IMR-90 (cell line): ENCODE measurements around the gene LNX1. TPM values are rescaled to one million over a fixed set of nuclear protein-coding genes. Genes with fewer than 3 reads are reported as not detected.

Source experiments
- ATAC-seq: fragments of 200-7000 bp; cut with Tn5 transposase; 2 replicates; pipeline ENCODE4 v1.9.1; 2020; ENCODE audit warnings: low read depth, mild to moderate bottlenecking, moderate library complexity
- BruUV-seq: library from RNA; stranded (reverse); fragments of 400-500 nt; replicated peaks from 2 replicates; lab custom pipeline; 2021; lab: Mats Ljungman, UMichigan
- CTCF ChIA-PET: fragments of 300-600 bp; formaldehyde crosslinking; extraction: SDS; loops from one replicate; lab custom pipeline; 2021; ENCODE audit warnings: antibody characterized with exemption; lab: Yijun Ruan, JAX
- POLR2A ChIA-PET: fragments of 300-600 bp; sonication (Branson Sonifier 250); formaldehyde crosslinking; loops from one replicate; lab custom pipeline; 2022; ENCODE audit warnings: antibody characterized with exemption; ENCODE audit not compliant: unreplicated experiment; lab: Charles Lee
- DNase-seq: peaks from one replicate; pipeline ENCODE4 v3.0.0; 2013
- H2AFZ ChIP-seq: replicated peaks from 2 replicates; pipeline ENCODE3; 2013; ENCODE audit warnings: low read length, mild to moderate bottlenecking; ENCODE audit not compliant: poor library complexity
- H2AK5ac ChIP-seq: 2 replicates; pipeline ENCODE4 v1.6.1; 2013; ENCODE audit warnings: low read depth, low read length, inconsistent platforms
- H2AK9ac ChIP-seq: replicated peaks from 2 replicates; pipeline ENCODE3; 2013; ENCODE audit warnings: mild to moderate bottlenecking, low read depth, low read length, moderate library complexity; ENCODE audit not compliant: poor library complexity
- H2BK120ac ChIP-seq: 2 replicates; pipeline ENCODE4 v1.6.1; 2013; ENCODE audit warnings: low read depth, low read length, inconsistent platforms
- H2BK15ac ChIP-seq: 3 replicates; pipeline ENCODE4 v1.6.1; 2013; ENCODE audit warnings: low read depth, low read length, inconsistent platforms
- H2BK20ac ChIP-seq: 2 replicates; pipeline ENCODE4 v1.6.1; 2013; ENCODE audit warnings: low read depth, mild to moderate bottlenecking, inconsistent platforms, low read length, moderate library complexity
- H2BK5ac ChIP-seq: 2 replicates; pipeline ENCODE4 v1.6.1; 2013; ENCODE audit warnings: mild to moderate bottlenecking, low read depth, low read length, inconsistent platforms; ENCODE audit not compliant: poor library complexity, severe bottlenecking
- H3K14ac ChIP-seq: replicated peaks from 2 replicates; pipeline ENCODE4 v1.6.1; 2013; ENCODE audit warnings: low read depth, low read length, inconsistent platforms
- H3K18ac ChIP-seq: 2 replicates; pipeline ENCODE4 v1.6.1; 2013; ENCODE audit warnings: low read depth, low read length, control low read depth
- H3K23ac ChIP-seq: 2 replicates; pipeline ENCODE4 v1.6.1; 2013; ENCODE audit warnings: low read depth, low read length, inconsistent platforms
- H3K27ac ChIP-seq: 2 replicates; pipeline ENCODE4 v1.5.1; 2013; ENCODE audit warnings: mild to moderate bottlenecking, control low read depth, low read length; ENCODE audit not compliant: insufficient read depth
- H3K27me3 ChIP-seq: 2 replicates; pipeline ENCODE4 v1.6.1; 2013; ENCODE audit warnings: low read length; ENCODE audit not compliant: control insufficient read depth, insufficient read depth
- H3K36me3 ChIP-seq: 2 replicates; pipeline ENCODE4 v1.6.1; 2013; ENCODE audit warnings: low read length, mixed read lengths; ENCODE audit not compliant: control insufficient read depth, insufficient read depth
- H3K4ac ChIP-seq: 2 replicates; pipeline ENCODE4 v1.6.1; 2013; ENCODE audit warnings: low read depth, low read length, inconsistent platforms
- H3K4me1 ChIP-seq: 2 replicates; pipeline ENCODE4 v1.6.1; 2013; ENCODE audit warnings: low read length, mixed read lengths; ENCODE audit not compliant: control insufficient read depth, insufficient read depth
- H3K4me2 ChIP-seq: 2 replicates; pipeline ENCODE4 v1.6.1; 2013; ENCODE audit warnings: low read depth, mild to moderate bottlenecking, control low read depth, low read length, moderate library complexity
- H3K4me3 ChIP-seq: 2 replicates; pipeline ENCODE4 v1.5.1; 2013; ENCODE audit warnings: low read depth, mild to moderate bottlenecking, control low read depth, low read length, moderate library complexity; ENCODE audit not compliant: insufficient read depth
- H3K56ac ChIP-seq: 2 replicates; pipeline ENCODE4 v1.6.1; 2013; ENCODE audit warnings: low read length, inconsistent platforms; ENCODE audit not compliant: insufficient read depth; ENCODE audit errors: extremely low read depth
- H3K79me1 ChIP-seq, 2 experiments: 2 replicates each; pipeline ENCODE4 v1.6.1; 2013; ENCODE audit warnings: low read length in 2 of 2, inconsistent platforms in 1 of 2, low read depth in 1 of 2
- H3K9ac ChIP-seq: 2 replicates; pipeline ENCODE4 v1.6.1; 2013; ENCODE audit warnings: low read depth, low read length, control low read depth
- H3K9me1 ChIP-seq: 2 replicates; pipeline ENCODE4 v1.6.1; 2013; ENCODE audit warnings: low read length, inconsistent platforms; ENCODE audit not compliant: insufficient read depth
- H3K9me3 ChIP-seq: 2 replicates; pipeline ENCODE4 v1.6.1; 2013; ENCODE audit warnings: low read length; ENCODE audit not compliant: control insufficient read depth, insufficient read depth
- H4K20me1 ChIP-seq: 2 replicates; pipeline ENCODE4 v1.6.1; 2013; ENCODE audit warnings: low read length, inconsistent platforms; ENCODE audit not compliant: insufficient read depth
- H4K5ac ChIP-seq: 2 replicates; pipeline ENCODE4 v1.6.1; 2013; ENCODE audit warnings: mild to moderate bottlenecking, low read depth, low read length, control low read depth
- H4K8ac ChIP-seq, 2 experiments: 2 replicates each; pipeline ENCODE4 v1.6.1; 2013; ENCODE audit warnings: low read depth in 2 of 2, low read length in 2 of 2, control low read depth in 1 of 2, inconsistent platforms in 1 of 2
- H4K91ac ChIP-seq: 2 replicates; pipeline ENCODE4 v1.6.1; 2013; ENCODE audit warnings: low read depth, low read length, inconsistent platforms; ENCODE audit not compliant: insufficient read depth
- BHLHE40 ChIP-seq: fragments of 150-350 bp; IDR thresholded peaks from 2 replicates; pipeline ENCODE4 v1.6.1; 2016; ENCODE audit warnings: mild to moderate bottlenecking, low read depth, low read length
- CEBPB ChIP-seq: IDR thresholded peaks from 2 replicates; pipeline ENCODE4 v1.6.1; 2012; ENCODE audit warnings: low read depth, low read length, improper control_type of control experiment
- CHD1 ChIP-seq: IDR thresholded peaks from 2 replicates; pipeline ENCODE4 v1.6.1; 2012; ENCODE audit warnings: low read depth, low read length, improper control_type of control experiment
- CTCF ChIP-seq: conservative IDR thresholded peaks from 2 replicates; pipeline ENCODE4 v1.5.1; 2012; ENCODE audit warnings: mild to moderate bottlenecking, low read depth, low read length, improper control_type of control experiment
- ELK1 ChIP-seq: fragments of 150-350 bp; IDR thresholded peaks from 2 replicates; pipeline ENCODE4 v1.6.1; 2016; ENCODE audit warnings: low read depth, mild to moderate bottlenecking, low read length, moderate library complexity, borderline replicate concordance
- MAZ ChIP-seq: IDR thresholded peaks from 2 replicates; pipeline ENCODE4 v1.6.1; 2012; ENCODE audit warnings: low read depth, mild to moderate bottlenecking, low read length, improper control_type of control experiment, moderate library complexity, borderline replicate concordance
- MXI1 ChIP-seq: IDR thresholded peaks from 2 replicates; pipeline ENCODE4 v1.6.1; 2012; ENCODE audit warnings: low read depth, mild to moderate bottlenecking, low read length, moderate library complexity, borderline replicate concordance
- NFE2L2 ChIP-seq: fragments of 150-350 bp; IDR thresholded peaks from 2 replicates; pipeline ENCODE4 v1.6.1; 2016; ENCODE audit warnings: low read depth, mild to moderate bottlenecking, low read length
- POLR2A ChIP-seq: IDR thresholded peaks from 2 replicates; pipeline ENCODE4 v1.6.1; 2012; ENCODE audit warnings: mild to moderate bottlenecking, low read depth, low read length
- RAD21 ChIP-seq: IDR thresholded peaks from 2 replicates; pipeline ENCODE4 v1.6.1; 2012; ENCODE audit warnings: low read length, improper control_type of control experiment
- RCOR1 ChIP-seq: IDR thresholded peaks from 2 replicates; pipeline ENCODE4 v1.6.1; 2012; ENCODE audit warnings: mild to moderate bottlenecking, low read length, improper control_type of control experiment; ENCODE audit not compliant: insufficient replicate concordance
- RFX5 ChIP-seq: IDR thresholded peaks from 2 replicates; pipeline ENCODE4 v1.8.0; 2012; ENCODE audit warnings: low read depth, mild to moderate bottlenecking, low read length, moderate library complexity
- SMC3 ChIP-seq: fragments of 150-350 bp; IDR thresholded peaks from 2 replicates; pipeline ENCODE4 v1.6.1; 2016; ENCODE audit warnings: low read depth, mild to moderate bottlenecking, antibody characterized with exemption, low read length, moderate library complexity
- USF2 ChIP-seq: fragments of 150-350 bp; IDR thresholded peaks from 2 replicates; pipeline ENCODE4 v1.6.1; 2017; ENCODE audit warnings: mild to moderate bottlenecking, antibody characterized with exemption, low read length, low read depth
- WGBS, 2 experiments: methylation state at CpG; one replicate each; pipeline versions ENCODE4 v1.1.5 to v1.1.7; 2013; ENCODE audit warnings: missing lambda C conversion rate in 2 of 2; ENCODE audit not compliant: insufficient read length in 1 of 2; ENCODE audit errors: extremely low coverage in 2 of 2; 5-methylcytosine and 5-hydroxymethylcytosine counted together
- dilution Hi-C: fragments of 300-500 bp; cut with HindIII; formaldehyde crosslinking; loops from one replicate; pipeline ENCODE4 v1.14.3; 2018; ENCODE audit warnings: low sequenced_read_pairs; ENCODE audit not compliant: unreplicated experiment
- in situ Hi-C: fragments of 300-500 bp; cut with MboI; formaldehyde crosslinking; loops from 3 replicates; pipeline ENCODE4 v1.14.3; 2019; ENCODE audit warnings: low sequenced_read_pairs, inconsistent platforms, mixed read lengths
- intact Hi-C: fragments of 100-400 bp; cut with micrococcal nuclease; formaldehyde crosslinking; loops from 2 replicates; pipeline ENCODE4 v1.10.0; 2022
- polyA plus RNA-seq, 3 experiments: library from polyadenylated mRNA; depleted of rRNA; stranded (reverse); fragments of >200 nt; gene quantifications; 2 replicates each; pipeline ENCODE4 v1.2.3, GENCODE V29; 2012; ENCODE audit warnings: low replicate concordance in 1 of 3
- total RNA-seq: library from RNA; depleted of rRNA; stranded (reverse); fragments of >200 nt; gene quantifications from 2 replicates; pipeline ENCODE4 v1.2.3, GENCODE V29; 2012

Gene LNX1
- total and polyA plus RNA-seq, 2 of the 4 experiments (the other 2 are of a cell fraction), result 0.15 to 0.36 TPM

- intact Hi-C loops, result loop anchor here (10.0 kb wide), 1 partner anchor 285 kb away; no protein-coding TSS in a partner anchor
- WGBS, 2 experiments, result no CpG with 5 or more reads among the region's 1 CpG
These were observed 91.5 kb downstream of the LNX1 start for GRCh38 chr4:53499791-53500190.

More at GRCh38 chr4:53499791-53500190, 91.5 kb downstream of the LNX1 start:
- ATAC-seq (no peak), DNase-seq (no peak)
- ChIA-PET CTCF (no interaction called here), POLR2A (no interaction called here)
- H3K56ac ChIP-seq, result no peak overlapping the region
- peaks cover 2% of the 10 kb centered on the region for H3K4me1 ChIP-seq
- no peaks in the 10 kb centered on the region for H3K79me1 ChIP-seq
- H3K4me2 ChIP-seq, result no peak overlapping the region
- no peaks in the 10 kb centered on the region for H3K9me3 ChIP-seq
- H4K8ac ChIP-seq, result no peak overlapping the region
- no peaks in the 10 kb centered on the region for H3K9me1 ChIP-seq
- no peak overlapping the region for H3K27ac ChIP-seq
- H3K4me3 ChIP-seq, result no peak overlapping the region
- H4K5ac ChIP-seq, result no peak overlapping the region
- TF ChIP-seq MXI1, result no peak
- no peak for TF ChIP-seq CHD1
- no peak for TF ChIP-seq RFX5
- TF ChIP-seq RCOR1, result no peak
- TF ChIP-seq POLR2A, result no peak
- TF ChIP-seq ELK1, result no peak
- no peak for TF ChIP-seq USF2
- TF ChIP-seq CTCF, result no peak
- no peak for TF ChIP-seq NFE2L2
- TF ChIP-seq RAD21, result no peak
- no peak for TF ChIP-seq MAZ
- TF ChIP-seq CEBPB, result no peak
- TF ChIP-seq BHLHE40, result no peak
- no peak for TF ChIP-seq SMC3
- no peak overlapping the region for H2AFZ ChIP-seq
- H2BK20ac ChIP-seq, result no peak overlapping the region
- H3K4ac ChIP-seq, result no peak overlapping the region
- dilution Hi-C loops (no loop called here), in situ Hi-C loops (loop anchor here (10.0 kb wide), 1 partner anchor 725 kb away; the partner anchor contains the start of gene PDGFRA)
- no peaks in the 10 kb centered on the region for H3K36me3 ChIP-seq
- 0 out of 2 replicates have a peak overlapping the region, but pooled peaks have one; percentile 6 for H3K18ac ChIP-seq
- no peaks in the 10 kb centered on the region for H3K27me3 ChIP-seq
- no peak overlapping the region for H4K91ac ChIP-seq
- no peak overlapping the region for H2BK120ac ChIP-seq
- H3K23ac ChIP-seq, result no peak overlapping the region
- BruUV-seq, result no TSS peak
- H2BK5ac ChIP-seq, result no peak overlapping the region
- no peak overlapping the region for H3K9ac ChIP-seq
- H2BK15ac ChIP-seq, result peak overlapping the region; percentile 15; the same call in 1 of the 3 replicates
- H4K20me1 ChIP-seq, result no peaks in the 10 kb centered on the region
- H2AK5ac ChIP-seq, result no peak overlapping the region
- H2AK9ac ChIP-seq, result no peak overlapping the region
- no peak overlapping the region for H3K14ac ChIP-seq
